C1 segment of cervical spinal cord (tissue), 14 donors: ENCODE results near the gene CHRNA1.

Experiments used
- DNase-seq, 14 donors: peaks; one replicate each; lab custom pipeline; 2025; lab: John Stamatoyannopoulos, UW

The CHRNA1 gene

DNA sequence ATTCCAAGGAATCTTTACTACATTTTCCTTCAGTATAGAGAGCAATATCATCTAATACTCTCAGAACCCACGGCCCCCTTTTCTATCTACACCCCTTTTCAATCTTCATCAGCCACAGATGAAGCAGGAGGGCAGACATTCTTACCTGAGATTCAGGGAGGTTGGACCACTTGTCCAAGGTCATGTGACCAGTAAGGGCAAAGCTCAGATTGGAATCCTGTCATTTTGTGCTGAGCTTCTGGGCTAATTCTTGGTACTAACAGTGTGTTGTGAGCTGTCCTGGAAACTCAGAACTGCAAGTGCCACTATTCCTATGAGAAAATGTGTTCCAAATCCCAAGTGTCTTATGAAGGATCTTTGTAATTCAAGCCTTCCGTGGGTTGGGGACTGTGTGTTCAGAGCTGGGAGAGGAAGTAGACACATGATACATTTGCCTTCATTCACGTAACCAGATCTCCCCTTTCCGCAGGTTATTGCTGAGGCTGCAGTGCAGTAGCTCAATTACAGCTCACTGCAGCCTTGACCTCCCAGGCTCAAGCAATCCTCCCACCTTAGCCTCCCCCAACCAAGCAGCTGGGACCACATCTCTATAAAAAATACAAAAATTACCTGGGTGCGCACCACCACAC lies 3.3 kb downstream of the CHRNA1 start:
- no peak for DNase-seq

DNA sequence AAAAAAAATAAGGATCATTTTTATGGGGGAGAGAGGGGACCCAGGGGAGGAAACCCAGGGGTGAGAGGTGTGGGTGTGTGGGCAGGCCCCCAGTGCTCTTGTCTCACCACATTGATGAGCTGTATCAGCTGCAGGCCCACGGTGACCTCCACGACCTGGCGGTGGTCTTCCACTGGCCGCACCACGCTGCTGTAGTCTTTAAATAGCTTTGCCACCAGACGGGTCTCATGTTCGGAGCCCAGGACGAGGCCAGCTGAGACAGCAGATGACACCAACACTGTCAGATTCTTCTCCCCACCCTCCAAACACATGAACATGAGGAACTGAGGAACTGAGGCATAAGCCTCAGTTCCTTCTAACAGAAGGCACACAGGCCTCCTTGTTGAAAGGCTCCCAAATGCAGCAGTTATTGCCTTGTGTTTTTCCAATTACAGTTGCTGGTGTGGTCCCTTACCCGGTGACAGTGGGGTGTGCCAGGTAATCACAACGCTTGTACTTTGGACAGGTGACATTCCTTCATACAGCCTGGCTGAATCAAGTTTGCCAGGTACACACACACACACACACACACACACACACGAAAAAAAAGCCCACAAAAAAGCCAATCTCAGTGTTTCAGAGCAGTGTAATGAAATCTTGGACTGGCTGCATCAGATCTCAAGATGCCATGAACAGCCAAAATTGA lies 4.7 kb downstream of the CHRNA1 start:
- no peak for DNase-seq

DNA sequence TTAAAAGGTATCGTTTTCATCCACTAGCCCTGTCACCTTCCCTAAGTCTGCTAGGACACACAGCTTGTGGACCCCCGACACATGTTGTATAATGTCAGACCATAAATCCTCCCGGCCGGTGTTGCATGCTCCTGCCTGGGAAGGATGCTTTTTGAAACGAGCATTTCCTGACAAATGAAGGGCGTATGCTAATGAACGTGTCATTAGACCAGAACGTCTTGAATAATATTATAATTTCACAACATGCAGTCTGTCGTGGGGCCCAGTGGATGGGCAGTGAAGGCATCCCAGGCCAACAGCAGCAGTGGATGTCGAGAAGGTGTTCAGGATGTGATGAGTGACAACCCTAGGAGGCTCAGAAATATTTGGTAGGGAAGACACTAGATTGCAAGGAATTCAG lies 7.5 kb downstream of the CHRNA1 start:
- no peak for DNase-seq

DNA sequence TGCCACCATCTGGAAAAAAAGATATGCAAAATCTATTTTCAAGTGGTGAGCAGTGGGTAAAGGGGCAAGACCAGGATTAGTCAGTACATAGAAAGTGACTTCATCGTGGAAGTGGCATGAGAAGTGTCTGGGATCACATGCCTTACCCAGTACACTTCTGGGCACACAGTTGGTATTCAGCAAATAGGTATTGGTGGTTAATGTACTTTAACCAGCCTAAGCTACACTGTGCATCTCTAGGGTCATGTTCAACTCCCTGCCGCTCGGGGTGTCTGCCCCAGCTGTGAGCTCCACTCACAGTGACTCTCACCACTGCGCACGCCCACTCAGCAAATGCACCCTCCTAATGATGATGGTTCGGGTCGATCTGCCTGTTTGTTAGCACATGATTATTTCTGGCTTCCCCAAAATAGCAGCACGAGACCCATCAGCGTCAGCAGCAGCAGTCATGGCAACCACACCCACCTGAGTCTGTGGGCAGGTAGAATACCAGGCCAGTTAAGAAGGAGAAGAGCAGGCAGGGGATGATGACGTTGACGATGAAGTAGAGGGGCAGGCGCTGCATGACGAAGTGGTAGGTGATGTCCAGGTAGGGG lies 11.1 kb downstream of the CHRNA1 start:
- no peak for DNase-seq

DNA sequence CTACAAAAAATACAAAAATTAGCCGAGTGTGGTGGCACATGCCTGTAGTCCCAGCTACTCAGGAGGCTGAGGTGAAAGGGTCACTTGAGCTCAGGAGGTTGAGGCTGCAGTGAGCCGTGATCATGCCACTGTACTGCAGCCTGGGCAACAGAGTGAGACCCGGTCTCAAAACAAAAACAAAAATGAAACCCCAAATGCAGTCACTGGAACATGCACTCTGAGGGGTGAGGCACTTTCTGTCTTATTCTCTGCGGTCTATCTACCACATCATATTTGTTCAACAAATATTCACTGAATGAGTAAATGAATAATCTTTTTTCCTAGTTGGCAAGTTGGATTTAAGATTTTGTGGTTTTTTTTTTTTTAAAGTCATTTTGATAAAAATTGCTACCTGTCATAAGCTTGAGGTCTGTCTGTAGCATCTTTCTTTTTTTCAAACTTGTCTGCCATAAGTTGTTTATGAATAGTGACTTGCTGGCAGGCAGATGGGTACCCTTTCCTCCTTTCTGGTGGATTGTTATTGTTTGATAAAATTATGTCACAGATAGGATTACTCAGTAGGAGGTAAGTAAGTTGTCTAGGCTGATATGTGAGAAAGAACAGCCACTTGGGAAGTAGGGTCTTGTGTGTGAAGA lies 11.8 kb downstream of the CHRNA1 start:
- no peak for DNase-seq

DNA sequence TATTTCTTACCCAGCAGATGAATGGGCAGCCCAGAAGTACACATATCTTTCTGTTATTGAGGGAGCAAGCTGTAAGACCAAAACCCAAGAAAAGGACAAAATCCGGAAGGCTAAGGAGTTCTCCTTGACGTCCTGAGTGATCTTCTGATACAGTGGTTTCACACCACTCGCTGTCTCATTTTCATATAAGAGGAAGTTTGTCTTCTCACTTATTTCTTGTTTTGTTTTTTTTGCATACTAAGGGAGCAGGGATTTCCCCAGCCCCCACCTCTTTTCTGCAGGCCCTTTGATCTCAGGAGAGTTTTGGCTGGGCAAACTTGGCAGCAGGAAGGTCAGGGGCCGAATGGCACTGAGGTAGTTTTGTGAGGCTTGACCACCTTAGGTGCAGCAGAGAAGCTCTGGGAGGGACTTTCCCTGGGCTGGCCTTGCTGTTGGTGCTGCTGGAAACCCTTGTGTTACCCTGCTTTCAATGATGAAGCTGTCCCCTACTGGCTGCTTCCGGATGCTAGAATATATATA lies 13.3 kb downstream of the CHRNA1 start:
- DNase-seq = no peak

DNA sequence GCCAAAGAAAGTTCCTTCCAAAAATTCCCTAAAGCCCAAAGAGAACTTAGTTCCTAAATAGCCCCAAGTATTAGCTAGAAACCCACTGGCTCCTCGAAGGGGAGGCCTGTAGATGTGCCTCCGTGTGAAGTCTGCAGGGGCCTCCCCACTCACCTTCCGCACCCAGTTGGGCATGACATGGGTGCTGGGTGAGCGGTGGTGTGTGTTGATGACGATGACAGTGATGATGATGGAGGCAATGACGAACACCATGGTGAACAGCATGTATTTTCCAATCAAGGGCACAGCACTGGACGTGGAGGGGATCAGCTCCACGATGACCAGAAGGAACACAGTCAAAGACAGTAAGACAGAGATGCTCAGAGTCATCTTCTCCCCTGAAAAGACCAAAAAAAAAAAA lies 14.5 kb downstream of the CHRNA1 start:
- no peak for DNase-seq

DNA sequence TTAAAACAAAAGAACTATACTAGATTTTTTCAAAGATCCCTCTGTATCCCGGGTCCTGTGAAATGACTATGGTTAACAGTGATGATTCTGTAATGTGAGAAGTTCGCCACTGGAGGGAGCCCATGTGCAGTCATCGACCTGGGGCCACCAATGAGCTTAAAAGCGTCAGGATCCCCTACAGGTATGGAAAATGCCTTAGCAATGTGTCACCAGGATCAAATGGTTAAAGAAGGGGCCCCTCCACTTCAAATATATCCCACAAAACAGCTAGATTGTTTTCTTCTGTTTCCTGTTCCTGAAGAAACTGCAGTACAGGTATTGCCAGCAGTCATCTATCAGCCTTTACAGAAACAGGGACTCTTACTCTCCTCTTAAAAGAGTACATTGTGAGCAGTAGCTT lies 15.3 kb downstream of the CHRNA1 start:
- DNase-seq = peak in 10 of 14 donors; percentile 8 to 60 (median 28)

DNA sequence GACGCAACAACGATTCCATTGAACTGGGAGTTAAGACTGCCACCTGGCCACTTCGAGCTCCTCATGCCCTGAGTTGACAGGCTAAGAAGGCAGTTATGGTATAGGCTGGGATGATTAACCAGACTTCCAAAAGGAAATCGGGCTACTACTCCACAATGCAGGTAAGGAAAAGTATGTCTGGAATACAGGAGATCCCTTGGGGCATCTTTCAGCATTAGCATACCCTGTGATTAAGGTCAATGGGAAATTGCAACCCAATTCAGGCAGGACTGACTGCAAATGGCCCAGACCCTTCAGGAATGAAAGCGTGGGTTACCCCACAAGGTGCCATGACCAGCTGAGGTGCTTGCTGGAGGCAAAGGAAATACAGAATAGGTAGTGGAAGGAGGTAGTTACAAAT lies 19.1 kb downstream of the CHRNA1 start:
- DNase-seq = no peak

DNA sequence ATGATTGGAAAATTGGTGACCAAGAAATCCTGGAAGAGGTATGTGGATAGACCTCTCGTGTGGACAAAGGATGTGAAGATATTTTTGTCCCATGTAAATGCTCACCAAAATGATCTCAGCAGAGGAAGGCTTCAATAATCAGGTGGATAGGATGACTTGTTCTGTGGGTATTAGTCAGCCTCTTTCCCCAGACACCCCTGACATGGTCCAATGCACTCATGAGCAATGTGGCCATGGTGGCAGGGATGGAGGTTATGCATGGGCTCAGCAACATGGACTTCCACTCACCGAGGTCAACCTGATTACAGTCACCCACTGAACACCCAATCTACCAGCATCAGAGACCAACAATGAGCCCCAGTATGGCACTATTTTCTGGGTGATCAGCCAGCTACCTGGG lies 20.2 kb downstream of the CHRNA1 start:
- DNase-seq = no peak

DNA sequence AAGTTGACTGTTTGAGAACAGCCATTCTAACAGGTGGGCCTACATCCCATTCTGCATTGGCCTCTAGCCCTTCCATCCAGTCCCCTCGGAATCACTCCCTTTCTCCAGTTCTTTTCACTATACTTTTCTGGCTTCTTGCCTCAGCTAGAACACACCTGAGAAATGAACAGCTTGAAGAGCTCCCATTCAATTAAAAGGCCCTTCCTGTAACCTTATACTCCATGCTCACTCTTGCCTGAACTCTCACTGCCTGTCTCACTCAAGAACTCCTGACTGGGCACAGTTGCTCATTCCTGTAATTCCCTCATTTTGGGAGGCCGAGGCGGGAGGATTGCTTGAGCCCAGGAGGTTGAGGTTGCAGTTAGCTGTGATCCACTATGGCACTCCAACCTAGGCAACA lies 23.6 kb downstream of the CHRNA1 start:
- no peak for DNase-seq

DNA sequence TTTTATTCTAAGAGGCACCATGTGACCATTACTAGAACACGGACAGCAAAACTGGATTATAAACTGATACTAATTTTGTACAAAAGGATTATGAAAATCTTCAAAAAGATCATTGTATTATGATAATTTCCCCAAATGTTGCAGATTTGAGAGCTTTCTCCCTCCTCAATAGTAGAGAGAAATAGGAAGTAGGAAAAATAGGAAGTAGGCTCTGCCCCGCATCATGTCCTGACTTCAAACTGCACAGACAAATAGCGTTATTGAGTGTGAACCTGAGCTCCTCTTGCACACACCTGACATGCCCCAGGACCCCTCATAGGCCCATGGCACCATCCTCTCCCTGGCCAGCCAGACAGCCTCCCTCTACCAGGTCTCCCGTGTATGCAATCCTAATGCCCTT lies 25.4 kb downstream of the CHRNA1 start:
- no peak for DNase-seq

DNA sequence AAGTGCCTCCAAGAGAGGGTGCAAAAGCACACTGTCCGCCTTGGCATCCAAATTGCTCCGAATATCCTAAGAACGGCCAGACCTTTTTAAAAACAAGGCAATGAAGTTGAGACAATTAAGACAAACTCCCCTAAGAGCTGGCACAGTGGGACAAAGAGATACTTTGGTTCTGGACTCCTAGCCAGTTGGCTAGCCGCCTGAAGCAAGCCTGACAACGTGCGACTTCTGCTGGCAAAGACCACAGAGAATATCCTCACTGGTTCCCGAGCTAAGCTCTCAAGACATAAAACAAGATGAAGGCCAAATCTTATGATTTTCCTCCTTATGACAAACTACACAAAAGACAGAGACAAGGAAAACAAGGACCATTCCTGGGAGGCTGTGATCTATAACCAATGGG lies 32.7 kb downstream of the CHRNA1 start:
- DNase-seq = no peak

DNA sequence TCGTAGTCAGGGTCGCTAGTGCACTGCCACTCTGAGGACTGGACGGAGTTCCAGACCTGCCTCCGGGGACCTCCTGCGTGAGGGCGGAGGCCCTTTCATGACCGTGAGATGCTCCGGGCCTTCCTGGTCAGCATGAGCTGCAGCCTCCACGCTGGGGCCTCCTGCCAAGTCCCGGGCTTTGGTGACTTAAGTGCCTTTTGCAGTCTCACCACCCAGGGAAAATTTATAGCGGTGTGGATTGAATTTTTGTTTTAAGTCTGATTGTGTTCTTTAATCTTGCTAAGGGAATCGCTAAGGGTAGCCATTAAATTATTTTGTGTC lies 33.6 kb downstream of the CHRNA1 start:
- DNase-seq = no peak

DNA sequence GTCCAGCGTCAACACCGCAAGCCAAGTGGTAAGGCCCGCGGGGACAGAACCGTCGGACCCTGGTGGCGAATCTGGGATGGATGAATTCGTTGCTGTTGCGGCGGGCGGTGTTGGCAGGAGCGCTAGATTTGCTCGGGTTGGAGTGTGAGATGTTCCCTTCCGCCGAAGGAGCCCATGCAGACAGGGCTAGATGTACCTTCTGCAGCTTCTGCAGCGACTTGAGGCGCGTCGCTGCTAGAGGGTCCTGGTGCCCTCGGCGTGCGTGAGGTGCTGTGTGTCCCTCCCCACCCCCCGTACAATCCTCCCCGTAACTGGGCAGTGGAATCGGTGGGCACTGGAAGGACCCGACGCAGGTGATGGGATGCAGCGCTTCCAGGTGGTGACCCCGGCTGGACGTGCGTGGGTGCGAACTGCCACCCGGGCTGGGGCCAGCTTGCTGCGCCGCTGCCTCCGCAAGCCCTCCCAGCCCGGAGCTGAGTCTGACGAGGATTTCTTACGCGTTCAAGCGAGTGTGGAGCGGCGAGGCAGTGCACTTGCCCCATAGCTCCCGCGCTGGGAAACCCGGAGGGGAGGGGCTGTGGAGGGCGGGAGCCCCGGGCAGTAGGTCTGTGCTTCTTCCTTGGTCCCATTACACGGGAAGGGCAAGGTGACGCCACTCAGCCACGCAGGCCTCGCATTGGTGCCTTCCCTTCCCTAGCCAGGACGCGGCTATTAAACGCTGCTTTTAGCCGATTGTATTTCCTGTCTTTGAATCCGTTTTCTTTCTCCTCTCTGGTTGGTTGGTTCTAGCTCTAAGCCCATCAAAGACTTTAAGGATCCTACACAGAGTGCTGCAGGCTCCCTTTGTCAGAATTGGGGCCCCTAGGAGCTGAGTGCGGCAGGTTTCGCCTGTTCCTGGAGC lies 34.2 kb downstream of the CHRNA1 start:
- peak in 1 of 14 donors; percentile 1 for DNase-seq

DNA sequence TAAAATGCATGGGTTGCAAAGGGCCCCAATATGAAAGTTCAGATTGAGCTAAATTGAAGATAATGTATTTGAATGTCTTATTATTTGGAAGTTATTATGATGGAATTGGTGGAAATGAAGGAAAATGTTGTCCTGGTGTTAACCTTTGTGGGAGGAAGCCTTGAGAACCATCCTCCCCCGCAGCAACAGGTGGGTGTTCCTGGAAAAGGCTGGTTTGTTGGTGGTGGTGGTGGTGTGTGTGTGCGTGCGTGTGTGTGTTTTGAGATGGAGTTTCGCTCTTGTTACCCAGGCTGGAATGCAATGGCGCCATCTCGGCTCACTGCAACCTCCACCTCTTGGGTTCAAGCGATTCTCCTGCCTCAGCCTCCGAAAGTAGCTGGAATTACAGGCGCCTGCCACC lies 36.2 kb downstream of the CHRNA1 start:
- DNase-seq = no peak

DNA sequence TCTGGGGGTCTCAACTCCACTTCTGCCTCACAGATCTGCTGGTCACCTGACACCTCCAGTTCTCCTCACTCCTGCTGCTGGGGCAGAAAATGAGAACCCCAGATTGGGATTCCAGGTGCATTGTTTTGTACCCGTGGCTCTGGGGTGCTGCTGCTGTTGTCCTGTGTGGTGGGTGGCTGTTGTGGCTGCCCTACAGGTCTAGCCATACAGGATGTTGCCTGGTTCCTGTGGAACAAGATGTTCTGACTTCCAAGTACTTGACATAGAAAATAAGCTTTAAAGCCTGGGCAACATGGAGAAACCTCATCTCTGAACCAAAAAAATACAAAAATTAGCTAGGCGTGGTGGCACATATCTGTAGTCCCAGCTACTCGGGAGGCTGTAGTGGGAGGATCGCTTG lies 38.1 kb downstream of the CHRNA1 start:
- no peak for DNase-seq

DNA sequence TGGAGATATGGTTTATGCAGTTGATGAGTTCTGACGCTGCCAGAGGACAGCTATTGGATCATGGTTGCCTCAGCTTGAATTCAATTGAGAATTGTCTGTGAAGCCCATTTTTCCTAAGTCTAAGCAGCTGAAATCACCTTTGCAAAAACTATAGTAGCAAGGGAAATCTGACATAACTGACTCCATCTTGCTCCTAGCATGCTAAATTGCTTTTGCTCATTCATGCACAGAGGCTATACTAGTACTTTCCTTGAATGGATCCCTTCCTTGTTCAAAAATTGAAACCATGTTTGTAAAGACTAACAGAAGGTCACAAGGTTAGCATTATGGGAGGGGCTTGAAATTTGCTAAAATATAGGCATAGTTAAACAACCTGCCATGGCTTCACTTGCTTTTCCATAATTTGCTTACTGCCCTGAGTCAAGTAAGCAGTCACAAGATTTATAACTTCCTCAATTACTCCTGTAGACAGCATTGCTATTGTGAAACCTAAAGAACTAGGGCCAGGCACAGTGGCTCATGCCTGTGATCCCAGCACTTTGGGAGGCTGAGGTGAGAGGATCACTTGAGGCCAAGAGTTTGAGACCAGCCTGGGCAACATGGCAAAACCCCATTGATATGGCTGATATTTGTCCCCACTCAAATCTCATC lies 41.2 kb downstream of the CHRNA1 start:
- no peak for DNase-seq

DNA sequence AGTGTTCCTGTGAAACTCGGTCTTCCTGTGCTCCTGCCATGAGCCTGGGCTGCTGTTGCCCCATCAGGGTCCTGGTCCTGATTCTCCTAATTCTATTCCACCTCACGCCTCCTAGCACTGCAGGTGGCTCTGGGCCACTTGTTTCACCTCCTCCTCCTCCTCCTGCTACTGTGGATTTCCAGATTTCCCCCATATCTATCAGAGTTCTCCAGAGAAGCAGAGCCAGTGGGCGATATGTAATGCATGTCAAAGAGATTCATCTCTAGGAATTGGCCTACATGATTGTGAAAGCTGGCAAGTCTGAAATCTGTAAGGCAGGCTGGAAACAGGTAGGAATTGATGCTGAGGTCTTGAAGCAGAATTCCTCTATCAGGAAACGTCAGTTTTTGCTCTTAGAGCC lies 45.3 kb downstream of the CHRNA1 start:
- no peak for DNase-seq

DNA sequence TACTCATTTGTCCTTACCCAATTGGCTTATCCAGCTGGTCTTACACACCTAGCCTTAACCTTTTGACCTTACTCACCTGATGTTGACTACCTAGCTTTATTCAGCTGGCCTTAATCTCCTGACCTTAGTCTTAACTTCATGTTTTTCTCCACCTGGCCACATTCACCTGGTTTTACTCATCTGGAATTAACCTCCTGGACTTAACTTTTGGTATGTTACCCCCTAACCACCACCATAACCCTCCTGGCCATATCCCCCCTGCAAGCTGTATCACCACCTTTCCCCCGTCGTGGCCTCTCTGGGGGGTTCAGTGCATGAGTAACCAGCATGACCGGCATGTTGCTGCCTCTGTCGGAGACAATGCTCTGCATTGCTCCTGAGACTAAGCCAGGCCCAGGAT lies 45.7 kb downstream of the CHRNA1 start:
- DNase-seq = no peak

DNA sequence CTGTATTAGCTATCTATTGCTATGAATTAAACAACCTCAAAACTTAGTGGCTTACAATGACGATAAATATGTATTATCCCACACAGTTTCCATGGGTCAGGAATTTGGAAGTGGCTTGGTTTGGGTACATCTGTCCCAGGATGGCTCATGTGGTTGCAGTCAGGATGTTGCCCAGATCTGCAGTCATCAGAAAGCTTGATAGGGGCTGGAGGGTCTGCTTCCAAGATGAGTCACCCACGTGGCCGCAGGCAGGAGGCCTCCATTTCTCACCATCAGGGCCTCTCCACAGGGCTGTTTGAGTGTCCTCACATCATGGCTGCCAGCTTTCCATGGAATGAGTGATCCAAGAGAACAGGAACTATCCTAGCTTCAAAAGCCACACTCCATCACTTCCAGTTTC lies 46.4 kb downstream of the CHRNA1 start:
- no peak for DNase-seq
